Measurements from ENCODE around the gene TRAPPC14. TPM values are rescaled to one million over a fixed set of nuclear protein-coding genes. Genes with fewer than 3 reads are reported as not detected.
A peak's percentile ranks its signal among the peaks of the same experiment; 100 is the strongest.

The TRAPPC14 gene
- total and polyA plus RNA-seq, 2 donors from 2014 or later: 14.8 to 27.1 TPM

DNA sequence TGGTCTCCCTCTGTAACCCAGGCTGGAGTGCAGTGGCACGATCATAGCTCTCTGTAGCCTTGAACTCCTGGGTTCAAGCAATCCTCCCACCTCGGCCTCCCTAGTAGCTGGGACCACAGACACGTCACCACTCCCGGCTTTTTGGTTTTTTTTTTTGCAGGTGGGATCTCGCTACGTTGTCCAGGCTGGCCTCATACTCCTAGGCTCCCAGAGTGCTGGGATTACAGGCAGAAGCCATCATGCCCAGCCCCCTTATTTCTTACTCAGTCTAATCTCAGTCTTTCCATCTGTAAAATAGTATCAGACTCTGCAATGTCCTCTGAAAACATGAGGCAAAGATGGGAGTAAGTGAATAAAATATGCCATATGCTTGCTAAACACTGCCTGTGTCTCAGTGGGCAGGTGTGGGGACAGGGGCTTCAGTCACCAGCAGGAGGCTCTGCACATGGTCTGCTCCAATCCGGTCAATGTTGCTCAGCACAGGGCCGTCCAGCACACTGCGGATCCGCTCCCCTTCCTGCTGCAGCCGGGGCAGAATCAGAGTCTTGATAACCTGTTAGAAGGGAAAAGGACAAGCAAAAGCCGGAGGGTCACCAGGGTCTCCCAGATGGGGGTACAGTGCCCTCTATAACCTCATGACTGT, 48.9 kb downstream of the TRAPPC14 start:
- Histone ChIP-seq H3K9ac (ENCODE audit: low read length in 3 of 3) (no peak overlapping the region), H3K9me3 (ENCODE audit: control insufficient read depth in 2 of 3, insufficient read depth in 1 of 3, low read length in 3 of 3) (no peaks in the 10 kb centered on the region), H3K27me3 (ENCODE audit: control insufficient read depth, insufficient read depth, low read length) (no peaks in the 10 kb centered on the region), H3K36me3 (ENCODE audit: control insufficient read depth in 2 of 3, insufficient read depth in 3 of 3, low read length in 3 of 3) (peaks cover 0 to 20% (median 14%) of the 10 kb centered on the region in 3 donors), H3K4me1 (ENCODE audit: control insufficient read depth in 2 of 3, insufficient read depth in 2 of 3, low read depth in 1 of 3, low read length in 3 of 3) (no peaks in the 10 kb centered on the region), H3K4me3 (ENCODE audit: low read length in 3 of 3) (no peak overlapping the region), H3K27ac (ENCODE audit: low read depth in 2 of 2, low read length in 2 of 2) (no peak overlapping the region)
- intact Hi-C loops (cut with DNase I): no loop called here
- TF ChIP-seq, protein P1, sequence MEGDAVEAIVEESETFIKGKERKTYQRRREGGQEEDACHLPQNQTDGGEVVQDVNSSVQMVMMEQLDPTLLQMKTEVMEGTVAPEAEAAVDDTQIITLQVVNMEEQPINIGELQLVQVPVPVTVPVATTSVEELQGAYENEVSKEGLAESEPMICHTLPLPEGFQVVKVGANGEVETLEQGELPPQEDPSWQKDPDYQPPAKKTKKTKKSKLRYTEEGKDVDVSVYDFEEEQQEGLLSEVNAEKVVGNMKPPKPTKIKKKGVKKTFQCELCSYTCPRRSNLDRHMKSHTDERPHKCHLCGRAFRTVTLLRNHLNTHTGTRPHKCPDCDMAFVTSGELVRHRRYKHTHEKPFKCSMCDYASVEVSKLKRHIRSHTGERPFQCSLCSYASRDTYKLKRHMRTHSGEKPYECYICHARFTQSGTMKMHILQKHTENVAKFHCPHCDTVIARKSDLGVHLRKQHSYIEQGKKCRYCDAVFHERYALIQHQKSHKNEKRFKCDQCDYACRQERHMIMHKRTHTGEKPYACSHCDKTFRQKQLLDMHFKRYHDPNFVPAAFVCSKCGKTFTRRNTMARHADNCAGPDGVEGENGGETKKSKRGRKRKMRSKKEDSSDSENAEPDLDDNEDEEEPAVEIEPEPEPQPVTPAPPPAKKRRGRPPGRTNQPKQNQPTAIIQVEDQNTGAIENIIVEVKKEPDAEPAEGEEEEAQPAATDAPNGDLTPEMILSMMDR (IDR thresholded peaks at IDR 0.05; ENCODE audit: borderline replicate concordance, extremely low read depth, insufficient read depth): no peak
- FAIRE-seq (no peak), DNase-seq (peak in 1 of 5 donors; percentile 36)

DNA sequence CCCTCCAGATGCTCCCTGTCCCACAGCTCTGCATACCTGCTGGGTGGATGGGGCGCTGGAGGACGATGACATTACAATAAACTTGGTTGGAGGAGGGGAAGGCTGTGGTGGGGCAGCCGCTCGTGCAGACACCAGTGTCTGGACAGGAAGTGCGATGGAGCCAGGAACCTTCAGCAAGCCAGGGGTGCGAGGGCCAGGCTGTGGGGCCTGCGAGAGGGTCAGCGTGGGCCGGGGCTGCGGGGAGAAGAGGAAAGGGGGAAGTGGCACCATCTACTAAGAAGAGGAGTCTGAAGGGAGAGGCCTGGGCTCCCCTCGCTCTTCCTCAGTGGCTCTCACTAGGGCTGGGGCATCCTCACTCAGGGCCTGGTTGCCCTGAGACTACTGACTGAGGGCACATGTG, 50.6 kb downstream of the TRAPPC14 start:
- FAIRE-seq: no peak
- intact Hi-C loops (cut with DNase I): no loop called here

DNA sequence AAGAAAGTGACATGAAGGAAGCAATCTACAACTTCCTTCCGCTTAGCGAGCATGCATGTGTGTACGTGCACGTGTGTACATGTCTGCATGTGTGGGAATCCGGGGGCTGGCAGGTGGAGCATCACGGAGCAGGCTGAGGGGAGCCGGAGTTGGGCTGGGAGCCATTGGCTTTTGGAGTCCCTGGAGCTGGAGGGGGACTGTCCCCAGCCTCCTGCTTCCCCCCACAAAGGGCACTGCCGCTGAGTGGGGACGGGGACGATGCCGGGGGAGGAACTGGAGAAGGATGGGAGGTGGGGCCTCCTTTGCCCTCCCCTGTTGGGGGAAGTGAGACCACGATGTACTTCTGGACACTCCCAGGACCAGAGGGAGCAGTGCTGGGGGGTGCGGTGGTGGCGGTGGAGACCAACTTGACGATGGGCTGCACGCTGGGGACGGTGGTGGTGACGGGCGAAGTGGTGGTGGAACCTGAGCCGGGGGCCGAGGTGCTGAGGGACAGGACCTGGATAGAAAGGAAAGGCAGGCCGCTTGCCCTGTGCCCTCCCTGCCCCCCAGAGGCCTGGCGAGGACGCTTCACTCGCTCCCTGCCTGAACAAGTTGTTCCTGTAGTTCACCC, 51.3 kb downstream of the TRAPPC14 start:
- H3K27ac ChIP-seq (ENCODE audit: low read depth in 2 of 2, low read length in 2 of 2): no peak overlapping the region
- DNase-seq: peak in 1 of 5 donors; percentile 78
- H3K36me3 ChIP-seq (ENCODE audit: control insufficient read depth in 2 of 3, insufficient read depth in 3 of 3, low read length in 3 of 3): peaks cover 0 to 20% (median 7%) of the 10 kb centered on the region in 3 donors
- no peak overlapping the region for H3K9ac ChIP-seq (ENCODE audit: low read length in 3 of 3)
- H3K4me3 ChIP-seq (ENCODE audit: low read length in 3 of 3): no peak overlapping the region
- H3K9me3 ChIP-seq (ENCODE audit: control insufficient read depth in 2 of 3, insufficient read depth in 1 of 3, low read length in 3 of 3): no peaks in the 10 kb centered on the region
- TF ChIP-seq, protein P1 (IDR thresholded peaks at IDR 0.05; ENCODE audit: borderline replicate concordance, extremely low read depth, insufficient read depth): no peak
- intact Hi-C loops (cut with DNase I): no loop called here
- FAIRE-seq: no peak
- no peaks in the 10 kb centered on the region for H3K4me1 ChIP-seq (ENCODE audit: control insufficient read depth in 2 of 3, insufficient read depth in 2 of 3, low read depth in 1 of 3, low read length in 3 of 3)
- no peaks in the 10 kb centered on the region for H3K27me3 ChIP-seq (ENCODE audit: control insufficient read depth, insufficient read depth, low read length)

More for the DNA sequence above, 50.6 kb downstream of the TRAPPC14 start:
- TF ChIP-seq, protein P1 (IDR thresholded peaks at IDR 0.05; ENCODE audit: borderline replicate concordance, extremely low read depth, insufficient read depth): no peak
- Histone ChIP-seq H3K4me3 (ENCODE audit: low read length in 3 of 3) (no peak overlapping the region), H3K4me1 (ENCODE audit: control insufficient read depth in 2 of 3, insufficient read depth in 2 of 3, low read depth in 1 of 3, low read length in 3 of 3) (no peaks in the 10 kb centered on the region), H3K9me3 (ENCODE audit: control insufficient read depth in 2 of 3, insufficient read depth in 1 of 3, low read length in 3 of 3) (no peaks in the 10 kb centered on the region), H3K36me3 (ENCODE audit: control insufficient read depth in 2 of 3, insufficient read depth in 3 of 3, low read length in 3 of 3) (peaks cover 0 to 20% (median 7%) of the 10 kb centered on the region in 3 donors), H3K27ac (ENCODE audit: low read depth in 2 of 2, low read length in 2 of 2) (no peak overlapping the region), H3K27me3 (ENCODE audit: control insufficient read depth, insufficient read depth, low read length) (no peaks in the 10 kb centered on the region), H3K9ac (ENCODE audit: low read length in 3 of 3) (no peak overlapping the region)
- DNase-seq: peak in 1 of 5 donors; percentile 54

All from kidney (tissue), 14 donors.